GM12873 (cell line): ENCODE data around the gene RPGRIP1L.

ENCODE experiments used
- CTCF ChIP-seq: IDR thresholded peaks from 2 replicates; pipeline ENCODE4 v1.5.1; 2012; ENCODE audit warnings: low read depth, mild to moderate bottlenecking, moderate library complexity, low read length, control low read depth; ENCODE audit not compliant: insufficient read depth; ENCODE audit errors: missing control alignments

RPGRIP1L gene

GRCh38 chr16:53601961-53602360, 101.7 kb downstream of the RPGRIP1L start:
- TF ChIP-seq CTCF = no peak

- TF ChIP-seq CTCF = no peak
Measured at GRCh38 chr16:53600616-53601015, 103.0 kb downstream of the RPGRIP1L start.

GRCh38 chr16:53600126-53600525, 103.5 kb downstream of the RPGRIP1L start:
- no peak for TF ChIP-seq CTCF

- TF ChIP-seq CTCF = no peak
Measured at GRCh38 chr16:53599548-53599947, 104.1 kb downstream of the RPGRIP1L start.

GRCh38 chr16:53598511-53599275, 105.0 kb downstream of the RPGRIP1L start:
- no peak for TF ChIP-seq CTCF

GRCh38 chr16:53597776-53598175, 105.9 kb downstream of the RPGRIP1L start:
- TF ChIP-seq CTCF = no peak

- TF ChIP-seq CTCF = no peak
Measured at GRCh38 chr16:53588081-53588648, 115.5 kb downstream of the RPGRIP1L start.
